GM12865 (cell line): ENCODE measurements around the gene TMEM214.

Source experiments
- DNase-seq: peaks from one replicate; pipeline ENCODE4 v3.0.0; 2010; ENCODE audit warnings: low read depth
- H3K4me3 ChIP-seq: 2 replicates; pipeline ENCODE4 v1.5.1; 2011; ENCODE audit warnings: mild to moderate bottlenecking, low read depth, low read length, control low read depth
- CTCF ChIP-seq: IDR thresholded peaks from 2 replicates; pipeline ENCODE4 v1.5.1; 2011; ENCODE audit warnings: low read length, control low read depth, low read depth, inconsistent platforms; ENCODE audit not compliant: insufficient read depth; ENCODE audit errors: missing control alignments

Gene TMEM214

GRCh38 chr2:27038631-27039339 lies 6.0 kb downstream of the TMEM214 start:
- H3K4me3 ChIP-seq: no peak overlapping the region
- DNase-seq: no peak
- TF ChIP-seq CTCF: no peak

- no peak for TF ChIP-seq CTCF
- no peak for DNase-seq
- no peak overlapping the region for H3K4me3 ChIP-seq
Observed at GRCh38 chr2:27039426-27039825, 6.7 kb downstream of the TMEM214 start.

- TF ChIP-seq CTCF: no peak
- no peak for DNase-seq
- H3K4me3 ChIP-seq: no peak overlapping the region
Observed at GRCh38 chr2:27039871-27040270, 7.1 kb downstream of the TMEM214 start.

- H3K4me3 ChIP-seq: no peak overlapping the region
- DNase-seq: no peak
- TF ChIP-seq CTCF: no peak
Observed at GRCh38 chr2:27040282-27040681, 7.5 kb downstream of the TMEM214 start.

- DNase-seq: no peak
- TF ChIP-seq CTCF: no peak
- H3K4me3 ChIP-seq: no peak overlapping the region
Observed at GRCh38 chr2:27041752-27042151, 9.0 kb downstream of the TMEM214 start.

GRCh38 chr2:27042159-27042661 lies 9.4 kb downstream of the TMEM214 start:
- peak; percentile 64 for DNase-seq
- no peak for TF ChIP-seq CTCF
- H3K4me3 ChIP-seq: no peak overlapping the region
